CD4-positive, alpha-beta T cell treated with Interferon alpha-2 for 1 hour (primary cell): ENCODE data around the gene SEPTIN3.
"Not testable (repeated sequence)": the region's sequence is repeated elsewhere in the genome, so short reads cannot be mapped to it uniquely, and the experiment has no call there.

Experiments used
- DNase-seq, 2 donors: peaks; one replicate each; pipeline ENCODE4 v3.0.0-alpha.2; 2020 to 2022

Gene SEPTIN3

DNA sequence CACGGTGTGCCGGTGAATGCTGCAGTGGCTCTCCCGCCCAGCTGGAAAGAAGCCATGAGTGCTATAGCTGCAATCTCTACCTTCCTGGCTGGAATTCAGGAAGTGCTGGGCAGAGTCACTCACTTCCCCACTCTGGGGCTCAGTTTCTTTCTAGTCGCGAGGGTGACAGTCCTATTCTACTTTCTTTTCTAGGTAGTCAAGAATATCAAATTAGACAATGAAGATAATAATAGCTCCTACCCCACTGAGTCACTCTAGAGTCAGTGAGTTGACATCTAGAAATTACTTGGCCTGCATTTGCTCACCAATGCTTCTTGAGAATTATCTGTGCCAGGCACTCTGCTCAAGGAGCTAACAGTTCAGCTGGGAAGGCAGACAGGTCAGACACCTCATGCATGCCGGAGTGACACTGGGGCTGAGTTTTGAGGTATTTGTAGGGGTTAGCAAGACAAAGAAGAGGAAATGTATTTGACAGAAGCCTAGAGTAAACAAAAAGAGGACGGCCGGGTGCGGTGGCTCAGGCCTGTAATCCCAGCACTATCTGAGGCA is 25.5 kb upstream of the SEPTIN3 start:
- DNase-seq: no peak

DNA sequence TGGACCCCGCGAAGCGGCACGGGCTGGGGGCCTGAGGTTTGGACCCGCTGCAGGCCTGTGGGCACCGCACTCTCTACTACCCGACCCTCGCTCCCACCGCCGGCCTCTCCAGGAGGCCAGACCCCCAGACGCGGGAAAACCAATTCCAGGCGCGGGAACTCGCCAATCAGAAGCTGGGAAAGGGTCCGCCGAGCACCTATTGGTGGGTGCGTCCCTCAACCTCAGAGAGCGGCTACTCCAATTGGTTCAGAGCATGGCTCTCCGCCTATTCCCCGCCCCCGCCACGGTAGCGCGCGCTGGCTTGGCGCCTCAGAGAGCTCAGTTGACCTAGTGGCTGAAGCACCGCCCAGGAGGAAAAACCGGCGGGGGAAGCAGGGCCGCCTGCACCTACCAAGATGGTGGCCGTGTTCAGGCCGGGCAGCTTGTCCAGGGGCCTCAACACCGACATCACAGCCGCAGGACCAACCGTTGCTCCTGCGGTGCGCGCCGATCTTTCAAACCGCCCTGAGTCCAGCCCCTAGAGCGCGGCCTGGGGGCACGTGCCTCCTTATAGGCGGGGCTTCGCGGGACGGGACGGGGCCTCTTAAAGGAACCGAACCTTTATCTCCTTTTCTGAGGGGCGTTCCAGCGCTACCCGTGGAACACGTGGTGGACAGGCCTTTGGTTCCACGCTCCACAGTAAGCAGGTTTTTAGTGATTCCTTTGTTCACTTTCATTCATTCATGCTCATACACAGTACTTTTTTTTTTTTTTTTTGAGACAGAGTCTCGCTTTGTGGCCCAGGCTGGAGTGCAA is 22.4 kb upstream of the SEPTIN3 start, which contains the start of gene CENPM:
TSS of gene CENPM (minus strand) at position 524 of the 795 bp plus-strand sequence. CDS start at position 448, 76 bp downstream.
- DNase-seq: peak; percentile 82 to 88

DNA sequence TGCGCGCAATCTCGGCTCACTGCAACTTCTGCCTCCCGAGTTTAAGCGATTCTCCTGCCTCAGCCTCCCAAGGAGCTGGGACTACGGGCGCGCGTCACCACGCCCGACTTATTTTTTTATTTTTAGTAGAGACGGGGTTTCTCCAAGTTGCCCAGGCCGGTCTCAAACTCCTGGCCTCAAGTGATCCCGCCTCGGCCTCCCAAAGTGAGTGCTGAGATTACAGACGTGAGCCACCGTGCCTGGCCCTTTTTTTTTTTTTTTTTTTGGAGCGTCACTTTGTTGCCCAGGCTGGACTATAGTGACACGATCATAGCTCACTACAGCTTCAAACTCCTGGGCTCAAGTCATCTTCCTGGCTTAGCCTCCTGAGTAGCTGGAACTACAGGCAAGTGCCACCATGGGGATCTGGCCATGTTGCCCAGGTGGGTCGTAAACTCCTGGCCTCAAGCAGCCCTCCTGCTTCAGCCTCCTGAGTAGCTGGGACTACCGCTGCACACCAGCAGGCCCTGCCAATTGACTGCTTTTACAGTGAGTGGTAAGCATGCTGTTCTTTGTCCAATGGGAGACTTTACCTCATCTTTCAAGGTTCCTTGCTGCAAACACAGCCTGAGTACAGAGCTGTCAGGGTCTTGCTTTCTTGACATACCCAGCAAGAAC is 21.7 kb upstream of the SEPTIN3 start:
- DNase-seq: no peak

DNA sequence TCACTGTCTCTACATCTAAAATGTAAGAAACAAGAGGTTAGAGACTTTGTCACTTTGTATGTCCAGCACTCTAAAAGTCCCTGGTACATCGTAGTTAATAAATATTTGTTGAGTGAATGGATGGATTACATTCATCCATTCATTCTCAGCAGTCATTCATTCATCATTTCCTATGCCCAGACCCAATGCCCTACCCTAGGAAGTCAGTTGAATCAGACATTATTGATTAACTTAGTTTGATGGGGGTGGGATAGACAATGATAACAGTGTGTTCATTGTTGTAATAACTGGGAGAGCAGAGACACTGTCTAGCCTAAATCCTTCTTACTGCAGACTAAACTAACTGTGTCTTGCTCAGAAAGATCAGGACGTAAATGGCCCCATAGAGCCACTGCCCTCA is 21.1 kb upstream of the SEPTIN3 start:
- DNase-seq: no peak

DNA sequence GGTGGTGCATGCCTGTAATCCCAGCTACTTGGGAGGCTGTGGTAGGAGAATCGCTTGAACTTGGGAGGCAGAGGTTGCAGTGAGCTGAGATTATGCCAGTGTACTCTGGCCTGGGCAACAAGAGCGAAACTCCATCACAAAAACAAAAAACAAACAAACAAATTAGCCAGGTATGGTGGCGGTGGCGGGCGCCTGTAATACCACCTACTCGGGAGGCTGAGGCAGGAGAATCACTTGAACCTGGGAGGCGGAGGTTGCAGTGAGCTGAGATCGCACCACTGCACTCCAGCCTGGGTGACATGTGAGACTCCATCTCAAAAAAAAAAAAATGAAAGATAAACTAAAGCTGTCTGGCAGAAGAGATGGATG is 20.3 kb upstream of the SEPTIN3 start:
- not testable (repeated sequence) for DNase-seq

DNA sequence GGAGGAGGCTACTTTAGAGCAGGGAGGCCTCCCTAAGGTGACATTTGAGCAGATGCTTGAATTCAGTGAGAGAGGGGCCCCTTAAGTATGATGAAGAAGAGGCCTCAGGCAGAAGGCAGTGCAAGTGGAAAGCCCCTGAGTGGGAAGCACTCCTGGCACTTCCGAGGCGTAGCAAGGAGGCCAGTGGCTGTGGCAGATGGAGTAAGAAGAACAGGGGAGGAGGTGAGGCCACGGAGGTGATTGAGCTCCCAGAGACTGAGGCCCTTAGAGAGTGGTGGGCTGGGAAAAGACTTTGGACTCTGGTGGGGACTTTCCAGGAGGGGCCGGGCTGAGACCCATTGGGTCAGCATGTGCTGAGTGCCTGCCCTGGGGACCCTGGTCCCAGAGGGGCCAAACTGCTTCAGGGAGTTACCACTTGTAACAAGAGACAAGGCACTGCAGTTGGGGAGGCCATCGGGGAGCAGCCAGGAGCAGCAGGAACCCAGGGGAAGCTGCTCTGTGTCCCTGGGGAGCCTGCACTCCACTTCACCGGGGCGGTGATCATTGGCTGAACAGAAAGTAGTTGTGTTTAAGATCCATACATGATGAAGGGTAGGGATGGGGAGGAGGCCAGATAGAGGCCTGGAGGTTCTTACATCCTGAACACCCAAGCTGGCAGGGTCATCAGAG is 19.8 kb upstream of the SEPTIN3 start:
- no peak for DNase-seq

DNA sequence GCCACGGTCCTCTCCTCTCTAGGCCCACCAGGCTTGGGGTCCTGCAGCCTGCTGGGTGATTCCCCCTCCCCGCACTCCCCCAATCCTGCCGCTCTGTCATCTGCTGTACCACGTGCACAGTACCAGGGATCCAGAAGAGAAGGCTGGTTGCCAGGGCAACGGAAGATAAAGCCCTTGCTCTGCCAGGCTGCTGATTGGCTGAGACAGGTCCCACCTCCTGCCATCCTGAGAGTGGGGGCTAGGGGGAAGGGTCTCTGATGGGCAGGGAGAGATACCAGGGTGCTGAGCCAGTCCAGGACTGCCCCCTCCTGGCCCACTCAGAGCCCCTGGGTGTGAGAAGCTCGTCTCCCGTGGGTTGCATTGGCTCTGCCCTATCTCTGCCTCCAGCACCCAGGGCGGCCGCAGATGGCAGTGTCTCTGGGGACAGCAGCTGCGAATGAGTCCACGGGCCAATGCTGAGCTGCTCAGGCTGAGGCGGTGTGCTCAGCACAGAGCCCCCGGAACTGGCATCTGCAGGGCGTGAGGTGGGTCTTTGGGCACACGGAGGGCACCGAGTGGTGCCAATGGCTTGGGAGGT is 17.3 kb upstream of the SEPTIN3 start, which contains the start of gene SMIM45:
TSS of gene SMIM45 (plus strand) at position 253 of the 577 bp plus-strand sequence.
- DNase-seq: peak in 1 of 2 donors; percentile 37

DNA sequence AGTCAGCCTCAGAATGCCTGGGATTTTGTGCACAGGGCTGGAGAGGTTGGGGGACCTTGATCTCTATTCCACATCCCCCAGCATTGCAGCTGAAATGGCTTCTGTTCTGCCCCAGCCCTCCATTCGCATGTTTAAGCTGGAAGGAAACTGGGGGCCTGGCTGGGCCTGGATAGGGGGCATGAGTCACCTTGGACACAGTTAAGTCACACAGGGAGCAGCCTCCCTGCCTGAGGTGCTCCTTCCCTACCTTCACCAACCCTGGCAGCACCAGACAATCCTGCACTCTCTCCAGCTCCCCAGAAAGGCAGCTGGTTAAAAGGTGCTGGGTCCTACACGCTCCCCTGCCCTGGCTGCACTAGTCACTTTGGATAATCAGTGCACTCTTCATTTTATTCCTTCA is 16.5 kb upstream of the SEPTIN3 start:
- DNase-seq: no peak

DNA sequence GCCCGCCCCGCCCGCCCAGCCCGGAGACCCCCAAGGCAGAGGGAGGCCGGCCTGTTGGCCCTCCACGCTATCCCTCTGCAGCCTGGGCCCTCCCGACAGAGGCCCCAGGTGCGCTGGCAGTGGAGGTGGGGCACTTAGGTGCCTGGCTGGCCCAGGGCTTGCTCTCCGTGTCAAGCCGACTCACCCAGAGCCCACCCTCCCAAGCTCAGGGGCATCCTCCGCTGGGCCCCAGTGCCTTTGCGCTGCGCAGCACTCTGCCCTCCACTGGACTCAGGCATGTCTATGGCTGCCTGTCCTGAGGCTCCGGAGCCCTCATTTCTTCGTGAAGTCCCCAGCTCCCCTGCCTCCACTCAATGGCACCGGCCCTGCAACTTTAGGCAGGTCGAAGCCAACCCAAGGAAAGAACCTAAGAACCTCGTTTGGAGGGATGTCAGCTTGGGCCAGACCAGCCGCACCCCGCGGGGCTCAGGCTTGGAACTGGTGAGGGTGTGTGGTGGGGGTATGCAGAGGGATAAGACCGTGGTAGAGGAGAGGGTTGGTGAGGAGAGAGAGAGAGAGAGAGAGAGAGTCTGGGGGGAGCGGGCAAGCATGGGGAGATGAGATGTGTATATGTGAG is 11.2 kb upstream of the SEPTIN3 start:
- no peak for DNase-seq

DNA sequence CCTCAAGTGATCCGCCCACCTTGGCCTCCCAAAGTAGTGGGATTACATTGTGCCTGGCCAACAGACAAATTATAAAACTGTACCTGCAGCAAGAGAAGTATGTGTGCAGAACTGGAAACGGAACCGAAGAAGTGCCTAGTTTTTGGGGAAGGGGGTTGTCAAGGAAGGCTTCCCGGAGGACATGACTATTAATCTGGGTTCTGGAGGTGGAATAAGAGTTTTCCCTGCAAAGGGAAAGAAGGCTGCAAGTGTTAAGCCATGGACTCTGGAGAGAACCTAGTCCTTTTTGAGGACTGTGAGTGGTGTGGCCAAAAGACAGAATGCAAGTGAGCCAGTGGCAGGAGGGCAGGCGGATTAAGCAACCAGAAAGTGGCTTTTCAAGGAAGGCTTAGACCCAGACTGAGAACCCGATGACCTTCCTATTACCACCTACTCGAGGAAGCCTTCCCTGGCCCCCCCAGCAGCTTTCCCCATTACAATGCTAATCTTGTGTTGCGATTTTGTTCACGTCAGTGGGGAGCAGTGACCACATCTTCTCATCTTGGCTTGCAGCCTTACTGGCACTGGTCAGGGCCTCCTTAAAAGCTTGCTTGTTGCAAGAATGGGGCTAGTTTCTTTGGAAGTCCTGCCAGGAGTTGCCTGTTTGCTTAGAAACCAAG is 5.7 kb upstream of the SEPTIN3 start:
- no peak for DNase-seq

DNA sequence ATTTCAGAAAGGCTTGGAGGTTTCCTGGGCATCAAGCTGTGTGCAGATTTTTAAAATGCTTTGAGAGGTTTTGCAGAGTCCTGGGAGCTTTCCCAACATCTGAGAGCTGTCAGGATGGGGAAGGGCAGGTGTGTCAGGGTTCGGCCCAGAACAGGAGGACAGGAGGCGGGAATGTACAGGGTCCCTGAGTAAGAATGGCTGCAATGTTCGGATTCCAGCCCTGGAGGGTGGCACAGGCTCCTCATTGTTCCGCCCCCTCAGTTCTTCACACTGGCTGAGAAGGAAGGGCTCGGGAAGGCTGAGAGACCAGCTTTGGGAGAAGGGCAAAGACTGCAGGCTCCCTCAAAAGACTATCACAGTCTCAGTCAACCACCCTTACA is 5.1 kb upstream of the SEPTIN3 start:
- DNase-seq: no peak

DNA sequence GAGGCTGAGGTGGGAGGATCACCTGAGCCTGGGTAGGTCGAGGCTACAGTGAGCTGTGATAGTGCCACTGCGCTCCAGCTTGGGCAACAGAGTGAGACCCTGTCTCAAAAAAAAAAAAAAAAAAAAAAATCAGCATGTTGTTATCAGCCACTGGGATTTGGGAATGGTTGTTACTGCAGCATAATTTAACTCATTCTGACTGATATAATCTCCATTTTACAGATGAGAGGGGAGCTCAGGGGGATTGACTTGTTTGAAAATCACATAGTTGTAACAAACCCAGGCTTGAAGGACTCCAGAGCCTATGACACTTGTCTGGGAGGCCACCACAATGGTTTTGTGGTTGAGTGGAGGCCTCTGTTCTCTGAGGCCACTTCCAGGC is 3.0 kb upstream of the SEPTIN3 start:
- no peak for DNase-seq

DNA sequence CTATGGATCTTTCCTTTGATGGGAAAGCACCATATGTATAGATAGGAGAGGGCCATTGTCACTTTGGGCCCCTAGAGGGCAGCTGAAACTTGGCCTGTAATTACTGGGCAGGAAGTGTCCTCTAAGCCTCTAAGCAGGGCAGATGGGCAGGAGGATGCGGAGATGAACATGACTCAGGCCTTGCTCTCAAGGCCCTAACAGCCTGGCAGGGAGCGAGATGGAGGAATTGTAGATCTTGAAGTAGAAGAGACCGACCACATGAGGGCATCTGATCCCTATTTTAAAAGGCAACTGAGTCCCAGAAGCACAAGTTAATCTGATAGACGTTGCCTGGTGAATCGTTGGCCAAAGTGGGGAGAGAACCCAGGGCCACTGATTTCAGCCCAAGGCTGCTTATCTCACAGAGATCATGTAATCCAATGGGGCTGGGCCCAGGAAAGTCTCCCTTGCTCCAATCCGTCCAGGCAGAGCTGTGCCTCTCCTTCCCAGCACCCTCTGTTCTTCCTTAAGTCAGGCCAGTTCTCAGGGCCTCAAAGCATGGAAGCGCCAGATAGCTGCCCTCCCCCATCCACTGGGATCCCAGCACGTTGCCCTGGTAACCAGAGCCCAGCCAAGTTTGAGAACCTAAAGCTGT is 2.5 kb upstream of the SEPTIN3 start:
- DNase-seq: peak; percentile 54 to 69

DNA sequence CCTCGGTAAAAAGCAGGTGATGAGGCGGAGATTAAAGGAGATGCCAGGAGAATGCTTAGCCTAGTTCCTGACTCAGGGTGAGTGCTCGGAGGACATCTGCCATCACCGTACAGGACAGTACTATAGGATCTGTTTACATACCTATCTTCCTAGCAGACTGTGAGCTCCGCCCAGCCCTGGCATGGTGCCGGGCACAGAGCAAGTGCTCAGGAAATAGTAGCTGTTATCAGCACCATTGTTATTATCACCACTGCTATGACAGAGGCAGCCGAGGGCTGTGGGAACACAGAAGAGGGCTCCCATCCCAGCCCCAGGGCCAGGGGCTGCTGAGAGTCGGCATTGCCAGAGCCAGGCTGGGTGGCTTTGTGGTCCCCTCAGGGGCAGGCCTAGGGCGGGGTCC is 642 bp upstream of the SEPTIN3 start:
- no peak for DNase-seq

DNA sequence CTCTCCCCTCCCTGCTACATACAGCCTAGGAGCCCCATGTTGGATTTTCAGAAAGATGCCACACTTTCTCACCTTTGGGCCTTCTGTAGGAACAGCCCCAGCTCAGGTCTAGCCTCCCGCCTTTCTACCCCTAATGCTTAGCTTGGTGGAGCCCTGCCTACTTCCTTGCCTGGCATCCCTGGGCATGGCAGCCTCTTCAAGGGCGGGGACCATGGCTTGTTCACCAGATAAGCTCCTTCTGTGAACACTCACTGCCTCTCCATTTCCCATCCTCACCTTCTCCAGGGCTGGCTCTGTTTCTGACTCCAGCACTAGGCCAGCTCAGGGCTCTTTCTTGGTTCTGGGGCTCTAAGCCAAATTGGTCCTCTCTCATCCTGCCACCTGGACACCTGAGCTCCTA is 1.4 kb downstream of the SEPTIN3 start:
- no peak for DNase-seq

DNA sequence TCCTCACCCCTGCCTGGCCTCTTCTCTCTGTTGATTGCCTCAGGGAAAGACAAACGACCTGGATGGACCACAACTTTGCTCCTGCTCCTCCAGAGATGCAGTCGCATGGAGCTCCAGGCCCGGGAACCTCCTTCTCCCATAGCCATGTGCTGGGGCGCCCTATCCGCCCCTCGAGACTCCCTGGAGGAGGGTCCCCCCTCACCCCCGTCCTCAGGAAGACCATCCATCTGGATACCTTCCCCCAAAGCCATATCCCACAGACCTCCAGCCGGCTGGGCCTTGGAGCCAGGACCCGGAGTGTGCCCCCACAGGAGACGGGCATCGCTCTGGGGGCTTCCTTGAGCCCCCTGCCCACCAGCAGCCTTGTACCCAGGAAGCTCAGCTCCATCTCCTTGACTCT is 2.2 kb downstream of the SEPTIN3 start:
- no peak for DNase-seq

DNA sequence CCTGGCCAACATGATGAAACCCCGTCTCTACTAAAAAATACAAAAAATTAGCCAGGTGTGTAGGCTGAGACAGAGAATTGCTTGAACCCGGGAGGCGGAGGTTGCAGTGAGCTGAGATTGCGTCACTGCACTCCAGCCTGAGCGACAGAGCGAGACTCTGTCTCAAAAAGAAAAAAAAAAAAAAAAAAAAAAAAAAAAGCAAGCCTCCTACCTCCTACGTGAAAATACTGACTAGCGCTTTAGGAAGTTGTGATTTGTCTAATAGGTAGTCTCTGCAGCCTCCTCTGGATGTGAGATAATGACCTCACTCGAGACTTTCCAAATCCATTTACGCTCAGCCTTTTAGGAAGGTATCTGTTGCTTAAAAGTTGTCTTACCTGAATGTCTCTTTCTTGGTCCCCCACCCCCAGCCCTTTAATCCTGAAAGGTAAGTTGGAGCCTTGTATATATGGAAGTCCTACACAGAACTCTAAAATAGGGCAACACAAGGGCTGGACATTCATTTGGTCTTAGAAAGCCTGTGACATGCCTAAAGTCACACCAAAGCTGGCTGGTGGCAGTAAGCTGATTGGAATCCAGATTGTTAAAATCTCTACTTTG is 5.5 kb downstream of the SEPTIN3 start:
- no peak for DNase-seq

DNA sequence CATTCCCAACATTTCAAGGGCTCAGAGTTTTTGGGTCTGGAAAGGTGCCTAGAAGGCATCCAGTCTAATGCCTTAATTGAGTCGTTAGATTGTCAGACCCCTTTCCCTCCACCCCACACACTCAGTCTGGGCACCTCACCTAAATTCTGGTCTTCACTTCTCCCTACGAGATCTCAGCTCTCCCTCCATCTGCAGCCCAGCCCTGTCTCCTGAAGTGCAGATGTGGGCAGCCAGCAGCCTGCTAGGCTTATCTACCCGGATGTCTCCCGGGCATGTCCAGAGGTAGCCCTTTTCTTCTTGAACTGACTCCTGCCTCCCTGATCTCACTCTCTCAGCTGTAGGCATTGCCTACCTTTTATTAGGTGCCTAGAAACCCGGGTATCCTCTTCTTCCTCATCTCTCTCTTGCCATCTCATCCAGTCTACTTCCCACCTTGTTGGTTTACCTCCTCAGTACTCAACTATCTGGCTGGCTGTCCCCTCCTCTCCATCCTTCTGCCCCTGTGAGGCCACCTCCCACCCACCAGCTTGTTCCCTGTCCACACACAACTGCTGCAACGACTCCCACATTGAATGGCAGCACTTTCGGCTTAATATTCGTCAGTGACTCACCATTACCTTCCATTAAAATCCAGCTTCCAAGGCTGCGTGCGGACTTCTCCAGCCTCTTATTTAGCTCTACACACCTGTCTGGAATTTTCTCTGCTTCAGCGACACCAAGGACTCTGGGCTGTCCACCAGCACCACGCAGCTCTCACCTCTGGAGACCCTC is 6.2 kb downstream of the SEPTIN3 start:
- no peak for DNase-seq

DNA sequence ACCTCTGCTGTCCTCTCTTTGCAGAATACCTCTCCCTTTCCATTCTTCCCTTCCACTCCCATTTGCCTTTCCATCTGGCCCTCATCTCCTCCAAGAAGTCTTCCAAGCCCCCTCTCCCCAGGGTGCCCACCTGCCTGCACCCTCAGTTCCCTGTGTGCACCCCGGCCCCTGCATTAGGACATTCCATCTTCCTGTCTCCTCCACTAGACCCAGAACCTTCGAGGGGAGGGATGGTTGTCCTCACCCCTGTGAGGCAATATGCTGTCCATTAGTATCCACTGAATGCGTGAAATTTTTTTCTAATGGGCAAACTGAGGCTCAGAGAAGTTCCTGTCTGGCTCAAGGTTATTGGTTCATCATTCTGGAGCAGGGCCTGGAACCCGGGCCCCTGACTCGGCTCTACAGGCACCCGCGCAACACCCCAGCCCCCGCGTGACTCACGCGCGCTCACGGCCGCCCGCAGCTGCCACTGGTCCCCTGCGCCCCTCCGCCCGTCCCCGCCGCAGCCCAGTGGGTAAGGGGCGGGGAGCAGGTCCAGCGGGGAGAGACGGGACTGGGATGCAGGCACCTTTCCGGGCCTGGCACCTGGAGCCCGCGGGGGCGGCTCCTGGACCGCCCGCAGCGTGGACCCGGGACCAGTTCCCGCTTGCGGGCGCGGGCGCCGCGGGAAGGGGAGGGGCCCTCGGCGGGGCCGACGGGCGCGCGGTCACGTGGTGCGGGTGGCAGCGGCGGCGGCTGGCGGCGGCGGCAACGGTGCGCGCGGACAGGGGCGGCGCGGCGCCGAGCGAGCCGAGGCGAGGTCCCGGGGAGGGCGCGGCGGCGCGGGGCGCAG is 7.0 kb downstream of the SEPTIN3 start:
- DNase-seq: peak in 1 of 2 donors; percentile 59
